Measurements from ENCODE around the gene MAP6. TPM values are rescaled to one million over a fixed set of nuclear protein-coding genes. Genes with fewer than 3 reads are reported as not detected.

Gene MAP6
- total RNA-seq, 1 donor from 2014 or later = 26.4 TPM

GRCh38 chr11:75625991-75626888, 42.6 kb downstream of the MAP6 start:
- Mint-ChIP-seq H3K36me3 (ENCODE audit: low read depth) (peaks cover 2% of the 10 kb centered on the region), H3K9me3 (ENCODE audit: low read depth) (no peaks in the 10 kb centered on the region), H3K27ac (ENCODE audit: unreplicated experiment) (peak overlapping the region; percentile 63), H3K4me1 (ENCODE audit: low read depth) (peaks cover 22% of the 10 kb centered on the region), H3K27me3 (ENCODE audit: low read depth) (peaks cover 3% of the 10 kb centered on the region), H3K4me3 (ENCODE audit: unreplicated experiment) (no peak overlapping the region)
- DNase-seq (ENCODE audit: low spot score) = no peak
- no peak for TF ChIP-seq CTCF (IDR thresholded peaks at IDR 0.05)

GRCh38 chr11:75625021-75625420, 43.8 kb downstream of the MAP6 start:
- no peaks in the 10 kb centered on the region for H3K9me3 Mint-ChIP-seq (ENCODE audit: low read depth)
- no peak overlapping the region for H3K4me3 Mint-ChIP-seq (ENCODE audit: unreplicated experiment)
- no peak for DNase-seq (ENCODE audit: low spot score)
- no peaks in the 10 kb centered on the region for H3K36me3 Mint-ChIP-seq (ENCODE audit: low read depth)
- H3K27ac Mint-ChIP-seq (ENCODE audit: unreplicated experiment) = no peak overlapping the region
- no peak for TF ChIP-seq CTCF (IDR thresholded peaks at IDR 0.05)
- peaks cover 22% of the 10 kb centered on the region for H3K4me1 Mint-ChIP-seq (ENCODE audit: low read depth)
- peaks cover under 1% of the 10 kb centered on the region for H3K27me3 Mint-ChIP-seq (ENCODE audit: low read depth)

DNA sequence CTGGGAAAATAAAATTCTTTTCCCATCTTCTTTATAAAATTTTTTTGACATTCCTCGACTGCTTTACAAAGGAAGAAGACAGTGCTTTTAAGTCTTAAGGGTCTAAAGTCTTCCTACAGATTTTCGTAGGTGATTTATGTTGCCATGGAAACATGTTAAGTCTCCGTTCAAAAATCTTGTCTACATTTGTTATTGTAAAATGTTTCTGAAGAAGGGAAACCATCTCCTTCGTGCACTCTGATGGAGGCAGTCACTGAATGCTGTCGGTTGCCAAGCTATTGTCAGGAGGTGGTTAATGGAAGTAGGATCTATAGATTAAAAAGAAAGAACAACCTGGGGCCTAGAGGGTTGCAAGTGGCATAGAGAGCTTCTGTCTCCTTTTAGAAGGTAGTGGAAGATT, 52.6 kb downstream of the MAP6 start:
- peaks cover 3% of the 10 kb centered on the region for H3K27me3 Mint-ChIP-seq (ENCODE audit: low read depth)

DNA sequence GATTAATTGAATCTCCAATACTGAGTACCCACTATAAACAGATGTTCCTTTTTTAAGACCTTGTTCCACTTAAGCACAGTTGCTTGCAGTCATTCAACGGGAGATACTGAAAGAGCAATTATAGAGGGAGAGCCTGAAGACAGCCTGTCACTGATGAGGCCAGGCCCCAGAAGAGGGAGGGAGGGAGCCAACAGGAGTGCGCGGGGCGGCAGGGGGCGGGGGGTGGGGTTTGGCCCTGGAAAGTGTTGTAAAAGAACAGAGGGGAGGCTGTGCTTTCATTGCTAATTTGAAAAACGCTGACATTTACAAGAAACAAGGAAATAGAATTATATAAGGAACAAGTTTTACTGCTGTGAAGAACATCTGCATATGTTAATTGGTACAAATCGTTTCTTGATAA, 53.1 kb downstream of the MAP6 start:
- no peak overlapping the region for H3K27ac Mint-ChIP-seq (ENCODE audit: unreplicated experiment)
- no peaks in the 10 kb centered on the region for H3K9me3 Mint-ChIP-seq (ENCODE audit: low read depth)
- peaks cover 3% of the 10 kb centered on the region for H3K27me3 Mint-ChIP-seq (ENCODE audit: low read depth)
- TF ChIP-seq CTCF (IDR thresholded peaks at IDR 0.05) = no peak
- peaks cover 5% of the 10 kb centered on the region for H3K36me3 Mint-ChIP-seq (ENCODE audit: low read depth)
- DNase-seq (ENCODE audit: low spot score) = no peak
- no peaks in the 10 kb centered on the region for H3K4me1 Mint-ChIP-seq (ENCODE audit: low read depth)
- H3K4me3 Mint-ChIP-seq (ENCODE audit: unreplicated experiment) = no peak overlapping the region

More for the DNA sequence above, 52.6 kb downstream of the MAP6 start:
- no peak for DNase-seq (ENCODE audit: low spot score)
- Mint-ChIP-seq H3K4me1 (ENCODE audit: low read depth) (no peaks in the 10 kb centered on the region), H3K9me3 (ENCODE audit: low read depth) (no peaks in the 10 kb centered on the region), H3K36me3 (ENCODE audit: low read depth) (peaks cover 5% of the 10 kb centered on the region), H3K4me3 (ENCODE audit: unreplicated experiment) (no peak overlapping the region), H3K27ac (ENCODE audit: unreplicated experiment) (no peak overlapping the region)
- no peak for TF ChIP-seq CTCF (IDR thresholded peaks at IDR 0.05)

- no peak for DNase-seq (ENCODE audit: low spot score)
- Mint-ChIP-seq H3K27me3 (ENCODE audit: low read depth) (peaks cover 3% of the 10 kb centered on the region), H3K27ac (ENCODE audit: unreplicated experiment) (no peak overlapping the region), H3K9me3 (ENCODE audit: low read depth) (no peaks in the 10 kb centered on the region), H3K4me1 (ENCODE audit: low read depth) (no peaks in the 10 kb centered on the region), H3K36me3 (ENCODE audit: low read depth) (peaks cover 11% of the 10 kb centered on the region), H3K4me3 (ENCODE audit: unreplicated experiment) (no peak overlapping the region)
- no peak for TF ChIP-seq CTCF (IDR thresholded peaks at IDR 0.05)
Observed at GRCh38 chr11:75611823-75612222, 57.0 kb downstream of the MAP6 start.

Data from chondrocyte (in vitro differentiated cells).